GM12892 (cell line): ENCODE data around the gene S100A14.

Source experiments
- POLR2A ChIP-seq: IDR thresholded peaks from 2 replicates; pipeline ENCODE4 v1.6.1; 2011; ENCODE audit warnings: low read depth, low read length, control low read depth
- POLR2AphosphoS5 ChIP-seq: IDR thresholded peaks from 2 replicates; pipeline ENCODE4 v1.6.1; 2011; ENCODE audit warnings: low read depth, low read length, control low read depth
- TAF1 ChIP-seq: IDR thresholded peaks from 2 replicates; pipeline ENCODE4 v1.6.1; 2011; ENCODE audit warnings: low read depth, mild to moderate bottlenecking, control low read depth, low read length, borderline replicate concordance

GRCh38 chr1:153649137-153649862 is 33.2 kb upstream of the S100A14 start:
- peak; percentile 37; the same call in 1 of the 2 replicates for TF ChIP-seq POLR2AphosphoS5
- TF ChIP-seq POLR2A = no peak; the same call in 1 of the 2 replicates
- TF ChIP-seq TAF1 = no peak
